PC-3 (cell line): ENCODE measurements around the gene ANKRD45.

Source experiments
- CTCF ChIP-seq: fragments of 300-600 bp; sonication (generic); conservative IDR thresholded peaks from 2 replicates; pipeline ENCODE4 v1.5.1; 2017; ENCODE audit warnings: antibody characterized with exemption, low read depth, mild to moderate bottlenecking, low read length
- EZH2 ChIP-seq: fragments of 300-600 bp; sonication (generic); IDR thresholded peaks from one replicate; pipeline ENCODE4 v1.6.1; 2017; ENCODE audit warnings: antibody characterized with exemption, mild to moderate bottlenecking, low read length; ENCODE audit not compliant: unreplicated experiment
- EZH2phosphoT487 ChIP-seq: fragments of 300-600 bp; sonication (generic); IDR thresholded peaks from 2 replicates; pipeline ENCODE4 v1.6.1; 2018; ENCODE audit warnings: mild to moderate bottlenecking, antibody characterized with exemption, low read length, borderline replicate concordance

GRCh38 chr1:173573596-173573995 lies 96.1 kb downstream of the ANKRD45 start:
- no peak for TF ChIP-seq EZH2
- no peak for TF ChIP-seq CTCF
- no peak for TF ChIP-seq EZH2phosphoT487
